H4 (cell line): ENCODE results near the gene TXNDC15. TPM values are rescaled to one million over a fixed set of nuclear protein-coding genes. Genes with fewer than 3 reads are reported as not detected.
A peak's percentile ranks its signal among the peaks of the same experiment; 100 is the strongest.
"Not testable (repeated sequence)": the region's sequence is repeated elsewhere in the genome, so short reads cannot be mapped to it uniquely, and the experiment has no call there.

ENCODE experiments used
- DNase-seq: peaks from one replicate; pipeline ENCODE4 v3.0.0-alpha.2; 2015; ENCODE audit warnings: low spot score
- total RNA-seq: library from RNA; depleted of rRNA; stranded (reverse); fragments of >200 nt; shearing (Covaris generic); gene quantifications from 2 replicates; pipeline ENCODE4 v1.2.3, GENCODE V29; 2014

TXNDC15 gene
- total RNA-seq, 1 experiment from 2014 or later, result 107 TPM

DNA sequence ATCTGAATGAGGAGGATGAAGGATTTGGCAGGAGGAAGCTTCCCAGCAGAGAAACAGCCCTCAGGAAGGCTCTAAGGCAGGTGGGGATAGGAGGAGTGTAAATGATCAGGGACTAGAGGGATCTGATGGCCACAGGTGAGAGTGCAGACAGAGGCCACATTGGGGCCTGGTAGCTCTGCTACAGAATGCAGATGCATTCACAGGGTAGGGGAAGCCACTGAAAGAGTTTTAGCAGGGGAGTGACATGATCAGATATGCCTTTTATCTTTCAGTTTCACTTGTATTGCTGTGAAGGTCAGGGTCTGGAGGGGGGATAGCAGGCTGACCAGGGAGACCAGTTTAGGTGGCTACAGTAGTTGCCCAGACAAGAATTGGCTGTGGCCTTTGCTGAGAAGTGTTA lies 3.0 kb downstream of the TXNDC15 start:
- no peak for DNase-seq

DNA sequence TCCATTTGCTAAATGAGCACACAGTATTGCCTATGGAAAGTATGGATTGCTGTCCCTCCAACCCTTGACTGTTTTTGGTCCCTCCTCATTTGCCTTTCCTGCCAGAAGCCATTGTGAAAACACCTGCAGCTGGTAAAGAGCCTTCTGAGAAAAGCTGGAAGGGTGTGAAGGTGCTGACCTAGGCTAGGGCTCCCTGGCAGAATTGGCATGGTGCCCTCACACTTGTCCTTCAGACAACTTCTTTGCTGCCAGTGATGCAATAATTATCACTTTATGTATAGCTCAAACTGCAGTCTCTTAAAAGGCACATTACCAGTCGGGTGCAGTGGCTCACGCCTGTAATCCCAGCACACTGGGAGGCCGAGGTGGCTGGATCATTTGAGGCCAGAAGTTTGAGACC lies 4.2 kb downstream of the TXNDC15 start:
- DNase-seq, result no peak

DNA sequence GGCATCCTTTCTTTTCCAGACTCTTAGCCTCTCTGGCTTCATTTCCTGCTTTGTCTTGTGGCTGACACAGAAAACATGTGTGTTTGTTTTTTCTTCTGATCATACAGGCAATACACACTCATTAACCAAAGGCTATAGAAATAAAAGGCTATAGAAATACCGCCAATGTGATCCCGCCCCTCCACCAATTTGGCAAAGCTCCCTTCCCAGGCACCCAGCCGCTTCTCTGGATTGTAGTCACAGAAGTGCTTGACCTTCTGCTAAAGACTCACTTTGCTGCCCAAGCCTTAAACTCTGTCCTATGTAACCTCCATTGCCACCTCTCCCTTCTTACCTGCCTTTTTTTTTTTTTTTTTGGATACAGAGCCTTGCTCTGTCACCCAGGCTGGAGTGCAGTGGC lies 5.3 kb downstream of the TXNDC15 start:
- no peak for DNase-seq

DNA sequence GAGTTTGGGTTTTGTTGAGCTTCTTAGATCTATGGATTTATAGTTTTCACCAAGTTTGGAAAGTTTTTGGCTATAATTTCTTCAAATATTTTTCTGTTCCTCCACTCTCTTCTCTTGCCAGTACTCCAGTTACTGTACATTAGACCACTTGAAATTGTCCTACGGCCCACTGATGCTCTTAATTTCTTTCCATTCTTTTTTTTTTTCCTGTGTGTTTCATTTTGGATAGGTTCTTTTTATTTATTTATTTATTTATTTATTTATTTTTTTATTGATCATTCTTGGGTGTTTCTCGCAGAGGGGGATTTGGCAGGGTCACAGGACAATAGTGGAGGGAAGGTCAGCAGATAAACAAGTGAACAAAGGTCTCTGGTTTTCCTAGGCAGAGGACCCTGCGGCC lies 6.8 kb downstream of the TXNDC15 start:
- not testable (repeated sequence) for DNase-seq

GRCh38 chr5:134881711-134882110 lies 7.5 kb downstream of the TXNDC15 start:
- not testable (repeated sequence) for DNase-seq

DNA sequence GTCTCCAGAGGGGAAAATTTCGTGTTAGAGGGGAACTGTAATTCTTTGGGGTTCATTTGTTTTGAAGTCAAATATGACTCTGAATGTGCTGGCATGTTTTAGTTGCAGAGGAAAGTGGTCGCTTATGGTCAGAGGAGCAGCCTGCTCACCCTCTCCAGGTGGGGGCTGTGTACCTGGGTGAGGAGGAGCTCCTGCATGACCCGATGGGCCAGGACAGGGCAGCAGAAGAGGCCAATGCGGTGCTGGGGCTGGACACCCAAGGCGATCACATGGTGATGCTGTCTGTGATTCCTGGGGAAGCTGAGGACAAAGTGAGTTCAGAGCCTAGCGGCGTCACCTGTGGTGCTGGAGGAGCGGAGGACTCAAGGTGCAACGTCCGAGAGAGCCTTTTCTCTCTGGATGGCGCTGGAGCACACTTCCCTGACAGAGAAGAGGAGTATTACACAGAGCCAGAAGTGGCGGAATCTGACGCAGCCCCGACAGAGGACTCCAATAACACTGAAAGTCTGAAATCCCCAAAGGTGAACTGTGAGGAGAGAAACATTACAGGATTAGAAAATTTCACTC lies 13.5 kb downstream of the TXNDC15 start:
- DNase-seq, result no peak

DNA sequence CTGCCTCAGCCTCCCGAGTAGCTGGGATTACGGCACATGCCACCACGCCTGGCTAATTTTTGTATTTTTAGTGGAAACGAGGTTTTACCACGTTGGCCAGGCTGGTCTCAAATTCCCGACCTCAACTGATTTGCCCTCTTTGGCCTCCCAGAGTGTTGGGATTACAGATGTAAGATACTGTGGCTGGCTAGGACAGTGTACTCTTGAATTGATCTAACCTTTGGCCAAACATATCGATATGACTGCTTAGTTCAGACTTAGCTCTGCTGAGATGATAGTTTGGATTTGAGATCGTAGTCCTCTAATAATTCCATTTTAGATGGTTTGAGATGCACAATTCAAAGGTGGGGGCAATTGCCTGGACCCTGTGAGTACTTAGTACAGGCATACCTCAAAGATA lies 15.2 kb downstream of the TXNDC15 start:
- no peak for DNase-seq

- no peak for DNase-seq
These were observed 17.3 kb downstream of the TXNDC15 start for GRCh38 chr5:134891473-134891872.

GRCh38 chr5:134892282-134892681 lies 18.1 kb downstream of the TXNDC15 start:
- DNase-seq, result no peak

- DNase-seq, result no peak
These were observed 18.8 kb downstream of the TXNDC15 start for GRCh38 chr5:134892926-134893325.

- DNase-seq, result no peak
These were observed 19.8 kb downstream of the TXNDC15 start for GRCh38 chr5:134893748-134894505.

DNA sequence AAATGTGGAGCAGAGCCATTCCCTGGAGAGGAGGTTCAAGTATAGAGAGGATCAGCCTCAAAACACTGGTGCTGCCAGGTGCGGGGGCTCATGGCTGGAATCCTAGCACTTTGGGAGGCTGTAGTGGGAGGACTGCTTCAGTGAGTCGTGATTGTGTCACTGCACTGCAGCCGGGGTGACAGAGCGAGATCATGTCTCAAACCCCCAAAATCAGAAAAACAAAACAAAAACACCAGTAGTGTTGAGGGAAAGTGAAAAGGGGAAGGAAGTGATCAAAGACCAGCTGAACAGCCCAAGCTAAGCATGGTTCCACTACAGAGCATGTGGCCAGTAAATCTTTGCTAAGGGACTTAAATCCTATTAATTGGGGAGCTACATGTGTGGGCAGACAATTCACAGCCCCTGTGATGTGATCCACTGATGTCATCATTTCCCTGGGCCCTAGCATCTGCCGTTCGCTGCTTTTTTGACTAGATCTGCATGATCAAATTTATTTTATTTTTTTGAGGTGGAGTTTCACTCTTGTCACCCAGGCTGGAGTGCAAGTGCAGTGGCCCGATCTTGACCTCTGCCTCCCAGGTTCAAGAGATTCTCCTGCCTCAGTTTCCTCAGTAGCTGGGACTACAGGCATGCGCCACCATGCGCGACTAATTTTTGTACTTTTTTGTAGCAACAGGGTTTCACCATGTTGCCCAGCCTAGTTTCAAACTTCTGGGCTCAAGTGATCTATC lies 28.1 kb downstream of the TXNDC15 start:
- no peak for DNase-seq

DNA sequence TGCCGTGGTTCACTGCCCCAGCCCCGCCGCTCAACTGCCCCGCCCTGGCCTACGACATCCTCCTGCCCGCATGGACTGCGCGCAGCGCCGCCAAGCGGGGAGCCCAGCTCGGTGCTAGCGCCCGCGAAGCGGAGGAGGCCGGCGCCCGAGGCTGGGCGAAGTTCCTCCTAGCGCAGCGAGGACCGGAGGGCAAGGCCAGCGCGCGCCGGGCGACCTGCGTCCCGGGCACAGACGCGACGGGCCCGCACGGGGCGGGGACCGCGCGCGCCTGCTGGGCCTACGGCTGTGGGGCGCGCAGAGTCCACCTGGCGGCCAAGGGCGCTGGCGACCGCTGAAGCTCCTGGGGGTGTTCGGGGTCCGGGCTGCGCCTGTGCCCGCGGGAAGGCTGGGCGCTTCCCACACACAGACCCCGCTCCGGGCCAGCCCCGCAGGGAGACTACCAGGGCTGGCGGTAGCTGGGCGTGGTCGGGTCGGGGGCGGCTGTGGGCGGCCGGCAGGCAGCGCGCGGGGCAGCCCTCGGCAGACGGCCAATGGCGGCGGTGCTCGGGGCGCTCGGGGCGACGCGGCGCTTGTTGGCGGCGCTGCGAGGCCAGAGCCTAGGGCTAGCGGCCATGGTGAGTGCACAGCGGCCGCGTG lies 30.6 kb downstream of the TXNDC15 start, which contains the start of gene PCBD2:
PCBD2 (plus strand) TSS at position 522 of the 636 bp plus-strand sequence; CDS start at position 531, 9 bp downstream.
- peak; percentile 88 for DNase-seq

DNA sequence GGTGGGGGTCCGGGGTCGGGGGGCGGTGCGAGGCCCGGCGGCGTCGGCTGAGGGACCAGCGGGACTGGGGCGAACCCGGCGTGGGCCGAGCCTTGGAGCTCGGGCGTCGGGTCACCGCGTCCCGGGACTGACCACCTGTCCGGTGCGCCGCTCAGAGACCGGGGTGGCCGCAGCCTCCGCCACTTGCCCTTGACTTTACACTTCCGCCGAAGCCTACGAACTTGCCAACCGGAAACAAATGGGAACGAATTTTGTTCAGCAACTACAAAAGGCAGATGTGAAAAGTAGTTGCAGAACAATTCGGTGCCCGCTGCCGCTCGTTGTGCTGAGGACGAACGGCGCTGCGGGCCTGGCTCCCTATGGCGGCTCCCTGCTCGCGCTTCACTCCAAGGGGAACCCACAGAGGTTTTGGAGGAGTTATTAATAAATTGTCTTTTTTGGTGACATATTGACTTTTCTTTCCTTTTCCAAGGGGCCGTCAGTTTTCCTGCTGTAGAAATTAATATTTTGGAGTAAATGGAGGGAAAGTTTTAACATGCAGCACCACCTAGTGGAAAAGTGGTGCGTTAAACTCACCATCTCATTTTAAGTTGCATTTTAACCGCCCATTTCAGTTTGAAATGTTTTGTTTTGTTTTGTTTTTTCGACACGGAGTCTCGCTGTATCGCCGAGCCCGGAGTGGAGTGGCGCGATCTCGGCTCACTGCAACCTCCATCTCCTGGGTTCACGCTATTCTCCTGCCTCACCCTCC lies 31.2 kb downstream of the TXNDC15 start:
- DNase-seq, result peak; percentile 67

GRCh38 chr5:134906811-134907210 lies 32.6 kb downstream of the TXNDC15 start:
- DNase-seq, result no peak

DNA sequence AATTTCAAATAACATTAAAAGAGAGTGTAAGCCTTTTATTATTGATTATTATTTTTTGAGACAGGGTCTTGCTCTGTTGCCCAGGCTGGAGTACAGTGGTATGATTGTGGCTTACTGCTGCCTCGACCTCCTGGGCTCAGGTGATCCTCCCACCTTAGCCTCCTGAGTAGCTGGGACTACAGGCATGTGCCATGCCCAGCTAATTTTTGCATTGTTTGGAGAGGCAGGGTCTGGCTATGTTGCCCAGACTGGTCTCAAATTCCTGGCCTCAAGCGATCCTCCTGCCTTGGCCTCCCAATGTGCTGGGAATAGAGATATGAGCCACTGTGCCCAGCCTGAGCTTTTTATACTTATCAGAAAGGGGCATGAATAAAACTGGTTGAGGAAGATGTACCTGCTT lies 36.6 kb downstream of the TXNDC15 start:
- not testable (repeated sequence) for DNase-seq

DNA sequence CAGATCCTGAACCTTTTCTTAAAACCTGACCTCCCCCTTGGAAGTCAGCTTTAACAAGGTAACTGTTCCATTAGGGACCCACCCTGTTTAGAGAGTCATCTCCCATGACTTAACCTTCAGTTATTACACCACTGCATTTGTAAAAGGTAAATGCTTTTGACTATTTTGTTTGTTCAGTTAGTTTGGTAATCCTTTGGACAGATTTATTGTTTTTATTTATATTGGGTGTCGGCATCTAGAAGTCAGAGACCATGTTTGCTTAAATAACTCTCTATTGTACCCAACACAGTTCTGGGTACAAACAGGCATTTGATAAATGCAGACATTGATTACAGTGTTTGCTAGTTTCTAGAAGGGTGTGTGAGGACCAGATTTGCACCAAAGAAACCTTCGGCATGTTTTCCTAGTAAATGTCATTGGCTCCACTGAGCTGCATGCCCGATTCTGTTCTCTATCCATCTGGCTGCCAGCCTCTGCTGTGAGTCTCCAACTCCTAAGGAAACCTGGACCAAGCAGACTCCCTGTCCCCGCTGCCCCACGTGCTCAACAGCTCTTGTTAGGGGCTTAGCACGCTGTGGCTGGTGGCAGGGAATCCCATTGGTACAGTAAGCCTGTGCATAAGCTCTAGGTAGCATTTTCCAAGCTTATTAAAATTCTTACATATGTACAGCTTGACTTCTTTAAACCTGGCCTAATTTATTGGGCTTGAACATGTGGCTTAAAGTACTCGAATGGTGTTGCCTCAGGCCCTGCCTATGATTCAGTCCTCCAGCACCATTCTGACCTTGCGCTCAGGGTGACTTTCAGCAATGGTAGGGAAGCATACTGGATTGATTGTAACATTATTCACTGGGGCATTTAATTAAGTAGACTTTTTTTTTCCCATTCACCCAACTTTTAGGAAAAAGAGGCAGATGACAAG lies 37.4 kb downstream of the TXNDC15 start:
- DNase-seq, result no peak

DNA sequence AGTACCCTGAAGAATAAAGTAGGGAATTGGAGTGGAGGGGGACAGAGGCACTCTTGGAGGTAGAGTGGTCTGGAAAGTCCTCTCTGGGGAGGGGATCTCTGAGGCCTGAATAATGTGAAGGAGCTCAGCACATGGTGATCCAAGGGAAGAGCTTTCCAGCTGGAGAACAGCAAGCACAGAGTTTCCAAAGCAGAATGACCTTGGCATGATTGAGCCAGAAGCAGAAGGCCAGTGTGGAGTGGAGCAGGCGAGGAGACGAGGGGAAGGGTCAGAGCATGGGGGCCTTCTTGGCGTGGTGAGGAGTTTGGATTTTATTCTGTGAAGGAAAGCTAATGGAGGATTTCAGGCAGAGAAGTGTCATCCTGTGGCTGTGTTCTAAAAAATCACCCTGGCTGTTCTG lies 39.1 kb downstream of the TXNDC15 start:
- DNase-seq, result no peak

GRCh38 chr5:134913795-134914194 lies 39.6 kb downstream of the TXNDC15 start:
- no peak for DNase-seq

GRCh38 chr5:134917070-134917815 lies 43.1 kb downstream of the TXNDC15 start:
- no peak for DNase-seq
